Activated T-helper 1 cell treated with Interleukin-2 at 50 U/mL for 16 hours (primary cell): ENCODE results near the gene LAMA3.

Source experiments
- DNase-seq: peaks from one replicate; pipeline ENCODE4 v3.0.0-alpha.2; 2020; ENCODE audit warnings: low read depth

The LAMA3 gene

DNA sequence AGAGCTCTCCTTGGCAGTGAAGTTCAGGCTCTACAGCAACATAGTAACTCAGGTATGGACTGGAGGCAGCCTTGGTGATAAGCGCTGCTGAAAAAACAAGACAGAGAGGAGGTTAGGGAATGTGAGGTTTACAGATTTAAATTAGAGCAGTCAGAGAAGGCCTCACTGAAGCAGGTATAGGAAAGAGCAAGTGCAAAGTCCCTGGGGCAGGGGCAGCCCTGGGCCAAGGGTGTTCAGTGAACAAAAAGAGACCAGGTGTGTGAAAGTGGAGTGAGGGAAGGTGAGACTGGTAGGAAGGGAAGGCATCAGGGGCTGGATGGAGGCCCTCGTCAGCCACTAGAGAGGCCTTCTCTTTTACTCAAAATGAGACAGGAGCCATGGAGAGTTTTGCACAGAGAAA, 89.6 kb downstream of the LAMA3 start:
- DNase-seq = no peak

DNA sequence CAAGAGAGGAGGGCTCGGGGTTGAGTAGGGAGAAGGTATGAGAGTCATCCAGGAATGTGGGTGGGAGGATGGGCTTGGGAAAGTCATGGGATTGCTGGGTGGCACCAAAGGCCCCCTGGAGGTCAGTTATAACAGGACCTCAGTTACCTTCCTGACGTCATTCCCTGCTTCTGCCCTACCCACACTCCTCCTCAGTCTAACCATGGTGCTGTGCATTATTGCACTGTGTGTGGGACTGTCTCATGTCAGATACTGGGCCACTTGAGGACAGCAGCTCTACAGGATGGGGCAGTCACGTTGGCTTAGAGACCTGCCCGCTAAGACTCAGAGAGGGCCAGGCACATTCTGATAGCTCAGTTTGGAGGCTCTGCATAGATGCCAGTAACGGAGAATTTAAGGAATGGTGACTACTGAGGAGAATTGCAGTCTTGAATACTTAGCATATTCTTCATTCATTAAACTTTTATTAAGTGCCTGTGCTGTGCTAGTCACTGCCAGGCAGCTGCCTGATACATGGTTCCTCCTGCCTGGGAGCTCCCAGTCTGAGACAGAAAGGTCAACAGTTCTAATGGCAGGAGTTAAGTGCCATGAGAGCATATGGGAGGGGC, 90.5 kb downstream of the LAMA3 start:
- DNase-seq = no peak

DNA sequence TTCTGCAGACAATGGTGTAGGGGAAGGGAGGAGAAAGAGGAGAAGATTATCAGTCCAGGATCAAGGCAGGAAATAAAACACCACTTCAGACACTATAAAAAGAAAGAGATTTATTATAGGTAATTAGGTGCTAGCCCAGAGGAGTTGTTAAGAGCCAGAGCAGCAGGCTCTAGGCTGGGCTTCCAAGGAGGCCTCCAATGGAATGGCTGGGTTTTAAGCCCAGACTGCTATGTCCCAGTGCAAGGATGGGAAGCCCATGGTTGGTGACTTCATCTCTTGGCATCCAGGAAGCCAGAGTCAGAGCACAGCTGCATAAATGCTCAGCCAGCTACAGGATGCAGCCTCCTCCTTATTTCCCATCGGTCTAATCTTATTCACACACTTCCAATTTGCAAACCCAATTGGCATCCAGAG, 95.6 kb downstream of the LAMA3 start:
- DNase-seq = no peak

DNA sequence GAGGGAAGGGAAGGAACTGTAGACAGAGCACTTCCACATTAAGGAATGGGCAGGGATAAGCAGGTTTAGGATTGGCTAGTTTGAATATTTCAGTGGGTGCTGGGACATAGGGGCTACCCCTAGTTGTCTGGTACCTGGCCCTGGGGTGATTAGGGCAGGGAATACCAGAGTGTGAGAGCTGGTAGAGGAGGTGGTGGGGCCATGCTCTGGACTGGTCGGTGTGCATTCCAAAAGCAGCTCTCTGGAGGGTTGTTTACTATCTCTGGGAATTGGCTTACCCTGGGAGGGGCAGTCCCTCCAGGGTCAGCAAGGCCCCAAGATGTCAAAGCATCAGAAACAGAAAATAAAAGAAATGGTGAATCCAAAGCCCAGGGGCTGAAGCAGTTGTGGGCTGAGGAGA, 103.8 kb downstream of the LAMA3 start:
- DNase-seq = no peak

DNA sequence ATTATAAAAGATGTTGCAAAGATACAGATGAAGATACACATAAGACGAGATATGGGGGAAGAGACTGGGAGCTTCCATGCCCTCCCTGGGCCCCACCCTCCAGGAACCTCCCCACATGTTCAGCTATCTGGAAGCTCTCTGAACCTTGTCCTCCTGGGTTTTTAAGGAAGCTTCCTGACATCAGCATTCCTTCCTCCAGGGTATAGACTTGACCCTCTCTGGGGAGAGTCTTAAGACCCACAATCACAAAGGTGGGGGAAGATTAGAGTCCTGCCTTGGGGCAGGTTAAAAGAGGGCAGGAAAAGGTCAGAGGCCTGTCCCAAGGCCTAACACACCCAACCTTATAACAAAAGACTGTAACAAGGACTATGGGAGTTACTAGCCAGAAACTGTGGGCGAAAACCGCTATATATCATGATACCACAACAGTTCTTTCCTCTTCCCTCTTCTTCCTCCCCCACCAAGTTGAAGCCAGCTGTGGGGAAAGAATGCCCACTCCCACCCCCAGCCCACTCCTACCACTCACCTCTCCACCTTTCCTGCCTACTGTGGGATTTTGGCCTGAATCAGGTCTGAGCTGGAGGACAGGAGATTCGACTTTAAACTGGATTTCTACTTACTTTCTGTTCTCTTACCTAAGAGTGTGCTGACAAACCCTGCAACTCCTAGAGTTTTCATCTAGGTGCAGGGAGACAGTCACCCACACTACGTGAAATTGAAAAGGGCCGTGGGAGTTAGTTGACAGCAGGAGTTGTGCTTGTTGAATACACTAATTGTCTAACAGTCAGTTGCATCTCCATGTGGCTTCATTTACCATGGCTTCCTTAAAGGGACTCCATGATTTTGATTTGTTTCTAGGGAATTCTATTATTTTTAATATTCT, 105.0 kb downstream of the LAMA3 start:
- no peak for DNase-seq

DNA sequence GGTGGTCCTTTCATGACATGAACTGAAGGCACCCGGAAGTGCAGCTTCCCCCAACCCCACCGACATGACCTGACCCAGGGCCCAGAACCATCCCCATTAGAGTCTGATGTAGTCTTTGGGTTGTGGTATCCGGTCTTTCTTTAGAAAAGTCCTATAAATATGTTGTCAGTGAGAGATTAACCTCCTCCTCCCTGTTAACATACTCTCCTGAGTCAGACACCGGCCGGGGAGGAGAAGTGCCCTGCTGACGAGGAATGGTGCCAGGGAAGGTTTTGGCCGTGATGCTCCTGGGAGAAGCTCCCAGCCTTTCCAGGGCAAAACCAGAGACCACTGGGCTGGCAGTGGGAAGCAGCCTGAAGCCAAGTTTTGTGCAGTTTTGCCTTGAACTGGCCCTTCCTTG, 109.0 kb downstream of the LAMA3 start:
- no peak for DNase-seq

DNA sequence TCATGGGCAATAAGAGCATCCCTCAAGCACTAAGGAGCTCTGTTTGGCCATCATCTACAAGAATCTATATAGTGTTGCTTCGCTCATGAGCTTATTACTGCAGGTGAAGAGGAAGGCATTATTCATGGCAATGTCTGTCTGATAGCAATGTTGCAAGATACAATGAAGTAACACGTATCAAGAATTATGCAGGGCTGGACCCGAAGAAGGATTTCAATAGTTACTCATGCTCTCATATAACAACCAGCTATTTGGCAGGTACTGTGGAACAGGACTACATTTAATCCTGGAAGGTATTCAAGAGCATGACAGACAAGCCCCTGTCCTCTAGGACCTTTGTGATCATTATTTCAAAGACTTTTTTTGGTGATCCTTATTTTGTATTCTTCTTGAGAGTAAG, 109.6 kb downstream of the LAMA3 start:
- DNase-seq = no peak

DNA sequence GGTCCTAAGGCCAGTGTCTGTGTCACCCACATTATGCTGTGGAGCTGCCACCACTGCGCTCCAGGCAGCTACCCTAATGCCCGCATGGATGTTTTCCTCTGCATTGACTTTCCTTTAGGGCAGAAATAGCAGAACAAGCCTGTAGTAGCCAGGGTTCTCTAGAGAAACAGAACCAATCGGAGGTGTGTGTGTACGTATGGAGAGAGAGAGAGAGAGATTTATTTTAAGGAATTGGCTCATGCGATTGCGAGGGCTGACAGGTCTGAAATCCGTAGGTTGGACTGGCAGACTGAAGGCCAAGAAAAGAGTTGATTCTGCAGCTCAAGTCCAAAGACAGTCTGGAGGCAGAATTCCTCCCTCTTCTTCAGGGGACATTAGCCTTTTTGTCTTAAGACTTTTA, 110.3 kb downstream of the LAMA3 start:
- DNase-seq = no peak

DNA sequence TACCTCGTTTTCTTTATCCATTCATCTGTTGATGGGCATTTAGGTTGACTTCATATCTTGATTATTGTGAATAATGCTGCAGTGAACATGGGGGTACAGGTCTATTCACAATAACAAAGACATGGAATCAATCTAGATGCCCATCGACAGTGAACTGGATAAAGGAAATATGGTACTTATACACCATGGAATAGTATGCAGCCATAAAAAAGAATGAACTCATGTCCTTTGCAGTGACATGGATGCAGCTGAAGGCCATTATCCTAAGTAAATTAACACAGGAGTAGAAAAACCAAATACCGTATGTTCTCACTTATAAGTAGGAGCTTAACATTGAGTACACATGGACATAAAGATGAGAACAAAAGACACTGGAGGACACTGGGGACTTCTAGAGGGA, 111.6 kb downstream of the LAMA3 start:
- no peak for DNase-seq

DNA sequence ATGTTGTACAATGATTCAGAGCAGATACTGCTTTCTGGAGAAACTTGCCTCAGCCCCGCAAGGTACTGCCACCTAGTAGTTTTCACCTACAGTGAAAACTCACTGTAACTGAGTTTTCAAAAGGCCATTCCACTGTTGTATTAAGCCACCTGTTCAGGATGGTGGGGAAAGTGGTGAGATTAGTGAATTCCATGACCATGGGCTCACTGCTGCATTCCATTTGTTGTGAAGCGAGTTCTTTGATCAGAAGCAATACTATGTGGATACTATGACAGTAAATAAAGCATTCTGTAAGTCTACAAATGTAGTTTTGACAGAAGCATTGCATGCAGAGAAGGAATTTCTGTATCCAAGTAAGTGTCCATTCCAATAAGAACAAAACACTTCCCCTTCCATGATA, 113.6 kb downstream of the LAMA3 start:
- DNase-seq = no peak

DNA sequence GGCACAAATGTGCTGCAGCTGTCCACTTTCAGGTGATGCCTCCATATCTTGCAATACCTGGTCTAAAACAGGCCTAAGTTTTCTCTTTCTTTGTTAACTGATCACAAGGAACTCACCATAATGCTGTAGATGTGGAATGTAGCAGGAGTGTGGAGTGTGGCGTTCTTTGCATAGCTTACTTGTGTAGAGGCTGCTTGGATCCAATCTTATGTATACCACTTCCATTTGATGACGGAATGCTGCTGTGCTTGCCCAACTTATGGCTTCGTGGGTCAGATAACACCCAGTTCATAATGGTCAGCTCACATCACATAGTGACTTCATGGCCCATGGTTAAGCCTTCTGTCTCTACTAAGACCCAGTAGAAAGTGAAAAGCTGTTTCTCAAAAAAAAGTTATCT, 114.5 kb downstream of the LAMA3 start:
- DNase-seq = no peak

DNA sequence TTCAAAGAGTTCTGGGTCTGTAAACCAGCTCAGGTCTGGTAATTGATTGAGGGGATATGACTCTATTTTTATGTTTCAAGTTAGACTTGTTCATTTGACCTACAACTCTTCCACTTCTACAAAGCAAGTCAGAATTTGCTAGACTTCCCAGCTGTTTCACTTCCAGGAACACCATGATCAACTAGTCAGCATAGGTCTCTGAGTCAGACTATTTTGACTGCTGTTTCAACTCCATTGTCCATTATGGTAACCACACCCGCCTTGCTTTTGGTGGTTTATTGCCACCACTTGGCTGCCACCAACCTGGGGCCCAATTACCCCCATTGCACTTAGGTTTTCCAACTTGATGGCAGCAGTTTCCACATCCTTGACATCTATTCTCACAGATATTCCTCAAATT, 116.6 kb downstream of the LAMA3 start:
- no peak for DNase-seq

DNA sequence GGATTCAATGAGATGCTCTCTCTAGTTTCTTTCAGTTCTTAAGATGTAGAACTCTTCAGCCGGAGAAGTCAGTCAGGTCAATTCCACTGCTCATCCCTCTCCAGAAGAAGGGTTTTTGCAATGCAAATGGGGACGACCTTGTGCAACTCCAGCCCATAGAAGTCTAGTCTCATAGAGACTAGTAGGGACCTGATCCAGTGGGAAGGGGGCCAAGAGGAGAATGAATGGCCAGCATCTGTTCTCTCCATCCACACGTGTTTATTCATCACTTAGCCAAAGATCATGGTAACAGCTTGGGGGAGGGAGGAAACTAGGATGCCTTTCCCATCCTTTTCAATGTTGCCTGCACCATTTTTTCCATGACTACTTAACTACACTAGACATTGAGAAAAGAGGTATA, 120.2 kb downstream of the LAMA3 start:
- DNase-seq = no peak

DNA sequence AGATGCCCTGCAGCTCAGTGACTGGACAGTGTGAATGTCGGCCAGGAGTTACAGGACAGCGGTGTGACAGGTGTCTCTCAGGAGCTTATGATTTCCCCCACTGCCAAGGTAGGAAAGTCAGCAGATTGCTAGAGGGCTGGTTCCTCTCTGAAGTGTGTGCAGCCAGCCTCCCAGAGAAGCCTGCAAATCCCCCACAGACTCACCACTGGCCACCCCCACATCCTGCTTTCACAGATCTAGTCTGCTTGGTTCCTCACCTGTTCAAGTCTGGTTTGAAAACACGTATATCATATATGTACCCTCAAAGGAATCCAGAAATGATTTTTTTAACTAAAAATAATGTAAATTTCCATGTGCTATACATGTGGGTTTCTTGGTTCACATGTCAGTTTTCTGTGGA, 121.1 kb downstream of the LAMA3 start:
- DNase-seq = peak; percentile 5

DNA sequence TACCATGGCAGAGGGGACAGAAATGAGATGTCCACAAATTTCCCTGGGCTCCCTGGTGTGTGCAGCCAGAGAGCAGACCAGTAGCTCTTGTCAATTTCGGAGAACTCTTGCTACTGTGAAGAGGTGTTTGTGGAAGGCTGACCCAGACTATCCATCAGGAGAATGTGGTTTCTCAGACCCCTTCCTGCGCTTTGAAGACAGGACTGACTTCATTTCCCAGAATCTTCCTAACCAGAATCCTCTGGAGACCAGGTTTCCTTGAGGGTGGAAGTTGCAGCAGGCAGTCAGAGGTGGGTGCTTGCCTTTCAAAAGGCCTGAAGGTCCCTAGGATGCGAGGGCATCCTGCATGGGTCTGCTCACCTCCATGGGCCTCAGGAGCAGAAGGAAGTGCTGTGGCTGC, 121.9 kb downstream of the LAMA3 start:
- DNase-seq = no peak

DNA sequence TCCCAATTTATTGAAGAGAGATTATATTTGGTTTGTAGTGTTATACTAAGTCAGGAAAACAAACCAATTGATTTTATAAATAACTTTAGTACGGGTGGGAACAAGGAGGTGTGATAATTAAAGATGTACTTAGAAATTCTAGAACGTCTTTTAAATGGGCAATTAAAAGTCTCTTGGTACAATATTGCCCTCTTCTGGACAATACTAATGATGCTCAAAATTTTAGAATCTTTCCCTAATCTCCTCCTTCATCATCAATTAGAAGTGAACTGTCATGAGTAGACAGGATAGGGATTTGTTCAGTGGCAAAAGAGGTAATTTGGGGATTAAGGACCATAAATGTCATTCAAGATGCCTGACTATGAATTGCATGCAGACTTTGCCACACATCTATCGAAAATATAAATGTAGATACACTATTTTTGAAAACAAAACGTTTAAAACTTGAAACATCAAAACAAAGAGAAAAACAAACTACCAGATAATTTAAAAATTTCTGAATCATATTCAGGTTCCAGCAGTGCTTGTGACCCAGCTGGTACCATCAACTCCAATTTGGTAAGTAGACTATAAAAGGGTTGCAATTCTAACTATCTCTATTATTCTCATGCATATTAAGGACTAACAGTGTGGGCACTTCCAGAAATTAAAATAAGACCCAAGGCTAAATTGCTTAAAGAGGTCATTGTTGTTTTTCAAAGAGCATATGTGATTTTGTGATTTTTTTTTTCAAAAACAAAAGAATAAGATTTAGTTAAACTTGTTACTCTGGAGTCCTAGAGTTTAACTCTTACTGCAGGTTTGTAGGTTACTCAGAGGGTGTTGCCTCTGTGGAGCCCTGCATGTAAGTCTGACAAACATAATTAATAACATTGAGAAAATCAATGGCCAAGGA, 123.5 kb downstream of the LAMA3 start:
- DNase-seq = no peak

DNA sequence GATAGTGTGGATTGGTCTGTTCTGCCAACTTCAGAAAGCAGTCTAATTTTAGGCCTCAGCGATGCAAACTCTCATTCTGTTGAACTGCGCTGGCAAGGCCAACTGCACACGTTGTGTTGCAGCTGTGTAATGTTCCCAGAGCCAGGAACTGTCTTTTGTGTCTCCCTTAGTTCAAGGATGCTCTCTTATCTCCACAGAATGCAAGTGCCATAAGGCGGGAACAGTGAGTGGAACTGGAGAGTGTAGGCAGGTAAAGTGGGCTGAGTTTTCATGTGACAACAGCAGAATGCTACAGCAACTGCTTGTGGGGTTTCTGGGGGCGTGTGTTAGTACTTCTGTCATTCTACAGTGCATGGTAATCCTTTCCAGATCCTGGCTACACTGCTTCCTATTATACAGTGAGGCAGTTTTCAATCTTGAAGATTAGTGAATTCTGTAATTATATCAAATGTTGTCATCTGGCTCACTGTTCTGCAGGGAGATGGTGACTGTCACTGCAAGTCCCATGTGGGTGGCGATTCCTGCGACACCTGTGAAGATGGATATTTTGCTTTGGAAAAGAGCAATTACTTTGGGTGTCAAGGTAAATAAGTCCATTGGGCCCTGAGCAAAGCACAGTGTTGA, 125.8 kb downstream of the LAMA3 start:
- no peak for DNase-seq

DNA sequence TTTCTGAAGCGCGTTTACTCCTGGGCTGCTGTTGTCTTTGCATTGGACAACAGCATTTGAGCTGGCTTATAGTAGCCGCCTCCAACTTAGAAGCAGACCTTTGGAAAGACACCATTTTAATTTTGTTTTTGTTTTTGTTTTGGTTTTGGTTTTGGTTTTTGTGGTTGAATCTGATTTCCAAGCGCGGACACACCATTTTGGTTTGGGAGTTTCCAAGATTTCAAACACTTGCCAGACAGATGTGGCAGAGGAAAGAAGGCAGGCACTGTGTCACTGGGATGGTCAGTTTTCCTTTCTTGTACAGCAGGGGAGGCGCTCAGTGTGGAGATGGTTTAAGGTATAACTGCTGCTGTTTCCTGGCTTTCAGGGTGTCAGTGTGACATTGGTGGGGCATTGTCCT, 126.8 kb downstream of the LAMA3 start:
- no peak for DNase-seq

DNA sequence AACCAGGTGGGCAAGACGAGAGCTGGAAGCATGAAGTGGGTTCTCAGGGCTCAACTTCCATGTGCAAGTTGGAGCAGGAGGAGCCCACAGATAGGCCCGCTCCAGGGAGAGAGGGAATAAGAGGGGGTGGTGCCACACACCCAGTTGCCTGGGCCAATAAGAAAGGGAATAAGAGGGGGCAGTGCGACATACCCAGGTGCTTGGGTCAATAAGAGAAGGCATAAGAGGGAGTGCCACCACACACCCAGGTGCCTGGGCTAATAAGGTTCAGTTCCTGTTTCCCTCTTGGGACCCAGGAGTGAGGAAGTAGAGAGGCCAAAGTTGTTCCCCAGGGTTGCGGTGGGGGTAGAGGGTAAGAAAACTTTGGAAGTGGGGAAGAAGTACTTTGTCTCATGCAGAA, 127.5 kb downstream of the LAMA3 start:
- no peak for DNase-seq

DNA sequence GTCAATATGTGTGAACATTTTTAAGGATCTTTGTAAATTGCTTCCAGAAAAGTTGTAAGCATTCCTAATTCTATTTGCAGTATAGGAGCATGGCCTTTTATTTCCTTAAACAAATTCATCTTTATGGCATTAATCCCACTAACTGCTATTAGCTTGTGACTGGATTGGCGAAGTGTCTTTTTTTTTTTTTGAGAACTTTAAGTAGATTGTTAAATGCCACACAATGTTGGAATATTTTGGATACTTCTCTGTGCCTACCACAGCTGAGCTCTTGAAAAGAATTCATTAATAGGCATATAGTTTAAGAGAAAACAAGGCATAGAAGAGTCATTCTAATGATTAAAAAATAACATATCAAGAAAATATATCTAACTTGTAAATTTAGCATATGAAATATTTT, 129.7 kb downstream of the LAMA3 start:
- DNase-seq = no peak

DNA sequence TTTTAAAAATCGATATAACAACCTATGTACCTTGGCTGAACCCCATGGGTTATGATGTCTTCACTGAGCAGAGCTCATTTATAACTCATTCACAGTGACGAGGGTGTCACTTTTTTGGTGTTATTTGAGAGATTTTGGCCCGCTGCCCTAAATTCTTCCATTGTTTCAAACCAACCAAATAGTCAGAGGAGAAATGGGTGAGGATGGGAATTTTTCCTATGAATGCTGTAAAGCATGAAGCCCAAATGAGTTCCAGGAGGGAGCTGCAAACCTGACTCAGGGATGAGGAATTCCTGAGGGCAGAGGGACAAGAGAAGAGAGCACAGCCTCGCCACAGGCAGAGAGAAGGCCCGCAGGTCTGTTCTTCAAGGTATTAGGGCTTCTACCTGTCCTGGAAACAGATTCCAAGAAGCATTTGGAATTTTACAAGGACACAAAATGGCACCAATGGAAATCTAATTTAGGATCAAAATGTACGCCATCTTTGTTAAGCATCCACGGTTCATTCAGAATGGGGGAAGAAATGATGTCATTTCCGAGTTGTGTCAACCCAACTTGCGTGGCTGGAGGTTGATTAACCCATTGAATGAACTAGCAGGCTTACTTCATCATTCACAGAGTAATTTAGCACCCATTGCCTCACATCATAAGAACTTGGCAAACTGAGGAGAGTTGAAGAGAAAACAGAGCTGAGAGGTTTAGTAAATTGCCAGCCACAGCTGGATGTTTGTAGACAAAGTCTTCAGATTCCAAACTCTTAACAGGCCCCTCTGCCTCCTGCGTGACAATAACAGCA, 133.5 kb downstream of the LAMA3 start:
- no peak for DNase-seq

DNA sequence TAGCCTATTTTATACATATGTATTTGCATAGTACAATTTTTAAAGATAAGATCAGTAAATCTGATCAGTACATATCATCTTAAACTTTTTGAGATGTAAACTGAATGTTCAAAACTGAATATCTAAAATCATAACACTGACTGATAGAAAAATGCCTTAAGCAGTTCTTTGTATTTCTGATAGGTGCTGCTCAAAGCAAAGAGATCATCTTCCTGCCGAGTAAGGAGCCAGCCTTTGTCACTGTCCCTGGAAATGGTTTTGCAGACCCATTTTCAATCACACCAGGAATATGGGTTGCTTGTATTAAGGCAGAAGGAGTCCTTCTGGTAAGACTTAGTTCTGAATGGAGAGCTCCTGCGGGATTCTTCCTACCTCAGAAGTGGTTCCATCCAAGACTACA, 135.0 kb downstream of the LAMA3 start:
- no peak for DNase-seq
